HEK293T (cell line): ENCODE measurements around the gene MPEG1.

ENCODE experiments used
- BHLHE40 ChIP-seq: fragments of 450-650 bp; IDR thresholded peaks from 2 replicates; pipeline ENCODE4 v1.6.1; 2016; ENCODE audit warnings: mild to moderate bottlenecking, moderate library complexity, borderline replicate concordance
- ELF4 ChIP-seq: fragments of 450-650 bp; IDR thresholded peaks from 2 replicates; pipeline ENCODE4 v1.6.1; 2017; ENCODE audit warnings: antibody characterized with exemption
- FOXA1 ChIP-seq: fragments of 450-650 bp; IDR thresholded peaks from 2 replicates; pipeline ENCODE4 v1.6.1; 2016; ENCODE audit warnings: mild to moderate bottlenecking
- FOXK2 ChIP-seq: fragments of 450-650 bp; IDR thresholded peaks from 2 replicates; pipeline ENCODE4 v1.6.1; 2016; ENCODE audit warnings: mild to moderate bottlenecking
- FOXM1 ChIP-seq: fragments of 450-650 bp; IDR thresholded peaks from 2 replicates; pipeline ENCODE4 v1.6.1; 2017; ENCODE audit warnings: mild to moderate bottlenecking, borderline replicate concordance
- HDGF ChIP-seq: fragments of 450-650 bp; IDR thresholded peaks from 2 replicates; pipeline ENCODE4 v1.6.1; 2017; ENCODE audit warnings: antibody characterized with exemption, borderline replicate concordance

DNA sequence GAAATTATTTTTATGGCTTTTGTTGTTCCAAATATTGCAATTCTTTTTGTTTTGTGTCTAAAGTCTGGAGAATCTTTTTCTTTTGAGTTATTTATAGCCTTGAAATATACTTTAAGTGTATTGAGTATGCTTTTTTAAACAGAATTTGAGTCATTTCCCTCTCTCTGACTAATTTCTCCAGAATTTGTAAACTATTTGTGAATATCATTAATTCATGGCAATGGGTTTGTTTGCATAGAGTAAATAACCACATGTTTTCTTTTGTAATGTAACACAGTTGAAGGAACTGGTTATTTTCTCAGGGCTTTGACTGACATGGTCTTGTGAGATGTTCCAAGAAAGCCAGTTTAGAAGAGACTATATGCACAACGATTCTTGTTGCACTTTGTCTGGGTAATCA is 30.9 kb upstream of the MPEG1 start:
- no peak for TF ChIP-seq BHLHE40
- no peak for TF ChIP-seq HDGF
- no peak for TF ChIP-seq FOXA1
- no peak for TF ChIP-seq FOXK2
- no peak for TF ChIP-seq FOXM1
- TF ChIP-seq ELF4: no peak
